ENCODE measurements around the gene CELF5.
"Not testable (repeated sequence)": the region's sequence is repeated elsewhere in the genome, so short reads cannot be mapped to it uniquely, and the experiment has no call there.

Gene CELF5

GRCh38 chr19:3208317-3209207 lies 15.9 kb upstream of the CELF5 start:
- no peak for DNase-seq

GRCh38 chr19:3210347-3211017 lies 14.0 kb upstream of the CELF5 start:
- no peak for DNase-seq

GRCh38 chr19:3211191-3211590 lies 13.3 kb upstream of the CELF5 start:
- DNase-seq, result no peak

- DNase-seq, result no peak
Observed at GRCh38 chr19:3213159-3213558, 11.3 kb upstream of the CELF5 start.

- no peak for DNase-seq
Observed at GRCh38 chr19:3216874-3217273, 7.6 kb upstream of the CELF5 start.

GRCh38 chr19:3220576-3220975 lies 3.9 kb upstream of the CELF5 start:
- no peak for DNase-seq

GRCh38 chr19:3221576-3221975 lies 2.9 kb upstream of the CELF5 start:
- DNase-seq, result not testable (repeated sequence)

- DNase-seq, result no peak
Observed at GRCh38 chr19:3222709-3223108, 1.8 kb upstream of the CELF5 start.

- no peak for DNase-seq
Observed at GRCh38 chr19:3225169-3225485, 666 bp downstream of the CELF5 start.

- DNase-seq, result no peak
Observed at GRCh38 chr19:3225677-3226093, 1.2 kb downstream of the CELF5 start.

GRCh38 chr19:3227054-3227626 lies 2.7 kb downstream of the CELF5 start:
- DNase-seq, result no peak

- DNase-seq, result no peak
Observed at GRCh38 chr19:3229346-3229743, 4.9 kb downstream of the CELF5 start.

GRCh38 chr19:3229888-3230496 lies 5.5 kb downstream of the CELF5 start:
- DNase-seq, result no peak

- no peak for DNase-seq
Observed at GRCh38 chr19:3231288-3231687, 6.8 kb downstream of the CELF5 start.

- no peak for DNase-seq
Observed at GRCh38 chr19:3233116-3233515, 8.7 kb downstream of the CELF5 start.

- DNase-seq, result no peak
Observed at GRCh38 chr19:3233831-3234230, 9.4 kb downstream of the CELF5 start.

- no peak for DNase-seq
Observed at GRCh38 chr19:3234800-3235199, 10.3 kb downstream of the CELF5 start.

GRCh38 chr19:3235604-3236003 lies 11.1 kb downstream of the CELF5 start:
- DNase-seq, result not testable (repeated sequence)

GRCh38 chr19:3236272-3236671 lies 11.8 kb downstream of the CELF5 start:
- no peak for DNase-seq

GRCh38 chr19:3238066-3238561 lies 13.7 kb downstream of the CELF5 start:
- DNase-seq, result no peak

- DNase-seq, result no peak
Observed at GRCh38 chr19:3239367-3239766, 14.9 kb downstream of the CELF5 start.

GRCh38 chr19:3243819-3244700 lies 19.6 kb downstream of the CELF5 start:
- no peak for DNase-seq
